ENCODE results near the gene EXOC8. TPM values are rescaled to one million over a fixed set of nuclear protein-coding genes. Genes with fewer than 3 reads are reported as not detected.
A peak's percentile ranks its signal among the peaks of the same experiment; 100 is the strongest.

EXOC8 gene
- total and polyA plus RNA-seq, 2 donors (not counting 1 experiment from before 2014, with no cell fraction given) = 10.0 to 32.6 TPM

DNA sequence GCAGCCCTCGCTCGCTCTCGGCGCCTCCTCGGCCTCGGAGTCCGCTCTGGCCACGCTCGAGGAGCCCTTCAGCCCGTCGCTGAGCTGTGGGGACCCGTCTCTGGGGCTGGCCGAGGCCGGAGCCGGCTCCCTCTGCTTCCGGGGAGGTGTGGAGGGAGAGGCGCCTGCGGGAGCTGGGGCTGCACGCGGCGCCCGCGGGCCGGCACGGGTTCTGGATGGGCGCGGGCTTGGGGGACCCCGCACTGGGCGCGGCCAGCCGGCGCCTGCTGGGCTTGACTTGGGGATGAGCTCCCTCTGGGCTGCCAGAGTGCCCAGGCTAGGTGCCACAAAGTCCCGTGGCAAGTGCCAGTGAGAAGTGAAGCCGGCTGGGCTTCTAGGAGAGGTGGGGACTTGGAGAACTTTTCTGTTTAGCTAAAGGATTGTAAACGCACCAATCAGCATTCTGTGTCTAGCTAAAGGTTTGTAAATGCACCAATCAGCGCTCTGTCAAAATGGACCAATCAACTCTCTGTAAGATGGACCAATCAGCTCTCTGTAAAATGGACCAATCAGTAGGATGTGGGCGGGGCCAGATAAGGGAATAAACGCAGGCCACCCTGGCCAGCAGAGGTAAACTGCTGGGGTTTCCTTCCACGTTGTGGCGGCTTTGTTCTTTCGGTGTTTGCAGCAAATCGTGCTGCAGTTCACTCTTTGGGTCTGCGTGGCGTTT, 20.2 kb downstream of the EXOC8 start:
- Histone ChIP-seq H3K4me3 (ENCODE audit: control extremely low read depth in 1 of 5, extremely low read depth in 1 of 5, insufficient read depth in 1 of 5, low read depth in 2 of 5, low read length in 4 of 5) (no peak overlapping the region), H2AFZ (ENCODE audit: insufficient read depth, low read depth, low read length, poor library complexity, severe bottlenecking) (no peak overlapping the region), H3K4me2 (replicated peaks; ENCODE audit: low read depth, low read length, poor library complexity, severe bottlenecking) (no peak overlapping the region), H3K9me3 (ENCODE audit: control extremely low read depth in 1 of 3, control insufficient read depth in 2 of 3, insufficient read depth in 1 of 3, low read length in 2 of 3) (peaks cover 0 to 7% (median 0%) of the 10 kb centered on the region in 3 donors), H3K79me2 (ENCODE audit: control insufficient read depth, insufficient read depth, low read length) (no peaks in the 10 kb centered on the region), H3K36me3 (replicated peaks in 1 of 2; ENCODE audit: control extremely low read depth in 1 of 2, control insufficient read depth in 1 of 2, extremely low read depth in 1 of 2, insufficient read depth in 2 of 2, low read length in 1 of 2) (no peaks in the 10 kb centered on the region), H3K27me3 (replicated peaks in 1 of 4; ENCODE audit: control extremely low read depth in 1 of 4, control insufficient read depth in 3 of 4, insufficient read depth in 4 of 4, low read length in 3 of 4) (no peaks in the 10 kb centered on the region), H4K20me1 (ENCODE audit: control insufficient read depth, insufficient read depth, low read length, poor library complexity, severe bottlenecking) (no peaks in the 10 kb centered on the region), H3K4me1 (ENCODE audit: control insufficient read depth in 2 of 2, insufficient read depth in 2 of 2, low read length in 2 of 2) (no peaks in the 10 kb centered on the region), H3K9ac (ENCODE audit: low read length) (no peak overlapping the region), H3K27ac (ENCODE audit: low read length in 2 of 2) (no peak overlapping the region)
- H3K9me3 Mint-ChIP-seq (ENCODE audit: insufficient read depth) = no peaks in the 10 kb centered on the region
- no peak for ATAC-seq (ENCODE audit: low read depth)
- no peak overlapping the region for H3K4me3 Mint-ChIP-seq
- no peaks in the 10 kb centered on the region for H3K4me1 Mint-ChIP-seq
- WGBS (ENCODE audit: insufficient coverage) = 96% methylated on average over 43 of the region's 44 CpGs
- ChIA-PET CTCF (interaction anchor here (1.1 to 2.3 kb wide), 4 partner anchors 11 to 286 kb away, joined by 3 to 8 read pairs (median 4); no protein-coding TSS in a partner anchor), POLR2A (no interaction called here)
- intact Hi-C loops (cut with micrococcal nuclease) = no loop called here
- no peak for TF ChIP-seq CTCF (IDR thresholded peaks at IDR 0.05)
- TF ChIP-seq EZH2 (IDR thresholded peaks at IDR 0.05; ENCODE audit: borderline replicate concordance, insufficient read depth, low read depth, low read length, poor library complexity, severe bottlenecking) = no peak
- no peaks in the 10 kb centered on the region for H3K27me3 Mint-ChIP-seq
- DNase-seq = no peak
- H3K27ac Mint-ChIP-seq = no peak overlapping the region

DNA sequence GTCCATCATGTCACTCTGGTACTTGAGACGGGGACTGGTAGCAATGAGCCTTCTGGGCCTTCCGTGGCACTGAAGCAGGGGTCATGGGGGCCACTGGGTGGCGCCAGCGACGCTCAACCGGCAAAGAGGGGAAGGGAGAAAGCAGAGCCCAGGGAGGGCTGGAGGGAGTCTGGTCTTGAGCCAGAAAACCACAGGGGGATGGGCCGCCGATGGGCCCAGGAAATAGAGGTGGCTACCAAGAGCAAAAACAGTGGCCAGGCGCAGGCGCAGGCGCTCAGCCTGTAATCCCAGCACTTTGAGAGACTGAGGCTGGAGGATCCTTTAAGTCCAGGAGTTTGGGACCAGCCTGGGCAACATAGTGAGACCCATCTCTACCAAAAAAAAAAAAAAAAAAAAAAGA, 21.8 kb downstream of the EXOC8 start:
- H3K27ac Mint-ChIP-seq = no peak overlapping the region
- CTCF ChIA-PET = interaction anchor here (0.8 to 2.3 kb wide), 10 partner anchors 8 to 290 kb away, joined by 3 to 8 read pairs (median 4); no protein-coding TSS in a partner anchor
- no peak overlapping the region for H3K4me2 ChIP-seq (replicated peaks; ENCODE audit: low read depth, low read length, poor library complexity, severe bottlenecking)
- intact Hi-C loops (cut with micrococcal nuclease) = loop anchor here (1.0 kb wide), 1 partner anchor 288 kb away; no protein-coding TSS in a partner anchor
- no peak overlapping the region for H3K4me3 Mint-ChIP-seq
- POLR2A ChIA-PET = no interaction called here
- no peaks in the 10 kb centered on the region for H3K4me1 Mint-ChIP-seq
- DNase-seq (peak; percentile 52), ATAC-seq (ENCODE audit: low read depth) (peak; percentile 57)
- H3K4me1 ChIP-seq (ENCODE audit: control insufficient read depth in 2 of 2, insufficient read depth in 2 of 2, low read length in 2 of 2) = no peaks in the 10 kb centered on the region
- H3K27ac ChIP-seq (ENCODE audit: low read length in 2 of 2) = no peak overlapping the region
- peaks cover 0 to 7% (median 0%) of the 10 kb centered on the region in 3 donors for H3K9me3 ChIP-seq (ENCODE audit: control extremely low read depth in 1 of 3, control insufficient read depth in 2 of 3, insufficient read depth in 1 of 3, low read length in 2 of 3)
- H3K9ac ChIP-seq (ENCODE audit: low read length) = no peak overlapping the region
- WGBS (ENCODE audit: insufficient coverage) = 31% methylated on average over 8 of the region's 11 CpGs
- H2AFZ ChIP-seq (ENCODE audit: insufficient read depth, low read depth, low read length, poor library complexity, severe bottlenecking) = no peak overlapping the region
- H3K27me3 ChIP-seq (replicated peaks in 1 of 4; ENCODE audit: control extremely low read depth in 1 of 4, control insufficient read depth in 3 of 4, insufficient read depth in 4 of 4, low read length in 3 of 4) = no peaks in the 10 kb centered on the region
- H3K9me3 Mint-ChIP-seq (ENCODE audit: insufficient read depth) = no peaks in the 10 kb centered on the region
- TF ChIP-seq CTCF (IDR thresholded peaks at IDR 0.05) (peak; percentile 57), EZH2 (IDR thresholded peaks at IDR 0.05; ENCODE audit: borderline replicate concordance, insufficient read depth, low read depth, low read length, poor library complexity, severe bottlenecking) (no peak)
- no peaks in the 10 kb centered on the region for H4K20me1 ChIP-seq (ENCODE audit: control insufficient read depth, insufficient read depth, low read length, poor library complexity, severe bottlenecking)
- no peaks in the 10 kb centered on the region for H3K27me3 Mint-ChIP-seq
- no peaks in the 10 kb centered on the region for H3K79me2 ChIP-seq (ENCODE audit: control insufficient read depth, insufficient read depth, low read length)
- H3K36me3 ChIP-seq (replicated peaks in 1 of 2; ENCODE audit: control extremely low read depth in 1 of 2, control insufficient read depth in 1 of 2, extremely low read depth in 1 of 2, insufficient read depth in 2 of 2, low read length in 1 of 2) = no peaks in the 10 kb centered on the region
- no peak overlapping the region for H3K4me3 ChIP-seq (ENCODE audit: control extremely low read depth in 1 of 5, extremely low read depth in 1 of 5, insufficient read depth in 1 of 5, low read depth in 2 of 5, low read length in 4 of 5)

Data from B cell (primary cell).